ENCODE data around the gene LRIG1.

DNA sequence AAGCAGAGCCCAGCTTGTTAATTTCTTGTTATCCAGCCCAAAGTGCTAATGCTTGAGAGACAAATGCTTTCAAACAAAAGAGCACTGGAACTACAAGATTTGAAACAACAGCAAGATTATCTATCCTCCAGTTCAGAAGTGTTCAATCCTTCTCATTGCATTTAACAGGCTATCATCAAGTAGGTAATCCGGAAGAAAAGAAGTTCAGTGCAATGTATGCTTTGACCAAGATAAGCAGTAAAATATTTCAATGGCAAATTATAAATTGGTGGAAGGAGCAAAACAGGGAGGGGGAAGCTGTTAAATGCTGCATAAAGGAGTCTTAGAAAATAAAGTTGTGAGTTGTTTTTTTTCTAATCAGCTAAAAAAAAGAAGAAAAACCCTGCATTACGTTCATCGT lies 8.8 kb downstream of the LRIG1 start:
- TF ChIP-seq POLR2A (IDR thresholded peaks at IDR 0.05; ENCODE audit: low read depth, low read length) (no peak), POLR2AphosphoS5 (IDR thresholded peaks at IDR 0.05; ENCODE audit: low read depth, low read length) (no peak)

Measured in GM12892 (cell line).